Measurements from ENCODE around the gene TAL1.

The TAL1 gene

GRCh38 chr1:47229031-47229885, 2.8 kb downstream of the TAL1 start:
- DNase-seq, result no peak

GRCh38 chr1:47228644-47229030, 3.4 kb downstream of the TAL1 start:
- no peak for DNase-seq

- no peak for DNase-seq
Observed at GRCh38 chr1:47227341-47228232, 4.4 kb downstream of the TAL1 start.

- no peak for DNase-seq
Observed at GRCh38 chr1:47226839-47227215, 5.2 kb downstream of the TAL1 start.

- DNase-seq, result no peak
Observed at GRCh38 chr1:47226121-47226838, 5.7 kb downstream of the TAL1 start.

GRCh38 chr1:47225430-47226100, 6.5 kb downstream of the TAL1 start:
- DNase-seq, result no peak

GRCh38 chr1:47224676-47225399, 7.2 kb downstream of the TAL1 start:
- no peak for DNase-seq

- no peak for DNase-seq
Observed at GRCh38 chr1:47223921-47224675, 7.9 kb downstream of the TAL1 start.

GRCh38 chr1:47223174-47223920, 8.7 kb downstream of the TAL1 start:
- DNase-seq, result no peak

- no peak for DNase-seq
Observed at GRCh38 chr1:47222476-47222875, 9.5 kb downstream of the TAL1 start.

GRCh38 chr1:47219590-47220220, 12.3 kb downstream of the TAL1 start:
- DNase-seq, result no peak

GRCh38 chr1:47219001-47219400, 13.0 kb downstream of the TAL1 start:
- no peak for DNase-seq

GRCh38 chr1:47216278-47217059, 15.6 kb downstream of the TAL1 start:
- no peak for DNase-seq

GRCh38 chr1:47215713-47216112, 16.3 kb downstream of the TAL1 start:
- DNase-seq, result no peak

- no peak for DNase-seq
Observed at GRCh38 chr1:47214549-47214948, 17.5 kb downstream of the TAL1 start.

GRCh38 chr1:47213230-47213963, 18.6 kb downstream of the TAL1 start:
- DNase-seq, result no peak

GRCh38 chr1:47212636-47213229, 19.3 kb downstream of the TAL1 start:
- no peak for DNase-seq

GRCh38 chr1:47211796-47212269, 20.2 kb downstream of the TAL1 start:
- DNase-seq, result no peak
